K562 treated with DMSO at 1 percent for 4 hours (cell line): ENCODE data around the gene PIGZ. TPM values are rescaled to one million over a fixed set of nuclear protein-coding genes. Genes with fewer than 3 reads are reported as not detected.

Experiments
- total RNA-seq: library from RNA; unstranded; fragments of 300-600 nt; gene quantifications from 2 replicates; pipeline ENCODE4 v1.2.3, GENCODE V29; 2022; ENCODE audit not compliant: insufficient read depth

Gene PIGZ
- total RNA-seq, result 3.1 and 5.5 TPM in 2 replicates

GRCh38 chr3:196968233-196969133, at the start of gene PIGZ:
Gene PIGZ, minus strand, starts transcription at chr3:196968833. Its CDS starts 16,802 bp downstream, at chr3:196952031.

GRCh38 chr3:196942226-196942914, 26.3 kb downstream of the PIGZ start, which contains the start of gene NCBP2:
Gene NCBP2, minus strand, starts transcription at chr3:196942528. Its CDS starts 25 bp downstream, at chr3:196942503.

Other genes with a start within 250 kb of the PIGZ start
- gene PAK2, start 229.0 kb downstream of the PIGZ start, total RNA-seq, result 24.4 and 27.4 TPM in 2 replicates
- gene SENP5, start 100.9 kb downstream of the PIGZ start, total RNA-seq, result 16.7 and 24.6 TPM in 2 replicates
- gene NCBP2, start 26.3 kb downstream of the PIGZ start, total RNA-seq, result 41.5 and 51.1 TPM in 2 replicates
- gene MELTF, start 61.0 kb upstream of the PIGZ start, total RNA-seq, result 7.9 and 11.5 TPM in 2 replicates